ENCODE results near the gene PADI4. TPM values are rescaled to one million over a fixed set of nuclear protein-coding genes. Genes with fewer than 3 reads are reported as not detected.

The PADI4 gene
- total and polyA plus RNA-seq, 2 experiments from 2014 or later: 0.45 to 0.52 TPM

GRCh38 chr1:17313530-17314309 is 5.7 kb downstream of the PADI4 start:
- Histone ChIP-seq H3K4me1 (ENCODE audit: insufficient read depth) (peaks cover 19% of the 10 kb centered on the region; the same call in 1 of the 2 replicates), H3K79me2 (replicated peaks; ENCODE audit: insufficient read depth) (no peaks in the 10 kb centered on the region), H2AFZ (no peak overlapping the region), H3K36me3 (ENCODE audit: insufficient read depth) (no peaks in the 10 kb centered on the region), H3K27ac (ENCODE audit: low read depth) (no peak overlapping the region), H3K9me2 (ENCODE audit: insufficient read depth) (no peaks in the 10 kb centered on the region), H4K20me1 (replicated peaks; ENCODE audit: insufficient read depth) (no peaks in the 10 kb centered on the region), H3K27me3 (ENCODE audit: insufficient read depth) (no peaks in the 10 kb centered on the region), H3F3A (replicated peaks; ENCODE audit: low read depth) (no peaks in the 10 kb centered on the region), H3K4me3 (no peak overlapping the region), H3K4me2 (no peak overlapping the region)
- ATAC-seq (no peak), DNase-seq (ENCODE audit: low spot score) (no peak)
- Mint-ChIP-seq H3K27me3 (ENCODE audit: insufficient read depth, low read depth, poor library complexity) (peaks cover 8% of the 10 kb centered on the region), H3K27ac (no peak overlapping the region), H3K9me3 (no peaks in the 10 kb centered on the region; the same call in 2 of the 3 replicates), H3K36me3 (ENCODE audit: low read depth) (no peaks in the 10 kb centered on the region), H3K4me3 (no peak overlapping the region; the same call in 2 of the 3 replicates), H3K4me1 (peaks cover 39% of the 10 kb centered on the region)
- TF ChIP-seq CTCF (conservative IDR thresholded peaks at IDR 0.05; ENCODE audit: low read depth in 2 of 2): no peak
- TF ChIP-seq EZH2phosphoT487 (IDR thresholded peaks at IDR 0.05; ENCODE audit: unreplicated experiment): no peak
- TF ChIP-seq ZNF331 (CRISPR knock-in tag; IDR thresholded peaks at IDR 0.05; ENCODE audit: low read depth): no peak
- TF ChIP-seq REST (IDR thresholded peaks at IDR 0.05; ENCODE audit: unreplicated experiment): no peak
- TF ChIP-seq NANOG (IDR thresholded peaks at IDR 0.05; ENCODE audit: borderline replicate concordance): no peak
- TF ChIP-seq ZNF462 (CRISPR knock-in tag; IDR thresholded peaks at IDR 0.05): no peak
- no peak for TF ChIP-seq STAT1 (IDR thresholded peaks at IDR 0.05; ENCODE audit: unreplicated experiment)
- TF ChIP-seq ZNF114 (CRISPR knock-in tag; IDR thresholded peaks at IDR 0.05): no peak
- no peak for TF ChIP-seq ETS1 (IDR thresholded peaks at IDR 0.05)
- TF ChIP-seq CREB1 (CRISPR knock-in tag; IDR thresholded peaks at IDR 0.05; ENCODE audit: low read depth): no peak
- TF ChIP-seq JUNB (IDR thresholded peaks at IDR 0.05; ENCODE audit: unreplicated experiment): no peak
- no peak for TF ChIP-seq EZH2 (IDR thresholded peaks at IDR 0.05; ENCODE audit: low read depth, unreplicated experiment)
- TF ChIP-seq POLR2AphosphoS5 (IDR thresholded peaks at IDR 0.05; ENCODE audit: low read depth): no peak

Data from GM23338 (cell line).